IMR-90 (cell line): ENCODE data around the gene ARFGAP2. TPM values are rescaled to one million over a fixed set of nuclear protein-coding genes. Genes with fewer than 3 reads are reported as not detected.
A peak's percentile ranks its signal among the peaks of the same experiment; 100 is the strongest.

Source experiments
- ATAC-seq: fragments of 200-7000 bp; cut with Tn5 transposase; 2 replicates; pipeline ENCODE4 v1.9.1; 2020; ENCODE audit warnings: low read depth, mild to moderate bottlenecking, moderate library complexity
- BruUV-seq: library from RNA; stranded (reverse); fragments of 400-500 nt; replicated peaks from 2 replicates; lab custom pipeline; 2021; lab: Mats Ljungman, UMichigan
- CTCF ChIA-PET: fragments of 300-600 bp; formaldehyde crosslinking; extraction: SDS; loops from one replicate; lab custom pipeline; 2021; ENCODE audit warnings: antibody characterized with exemption; lab: Yijun Ruan, JAX
- POLR2A ChIA-PET: fragments of 300-600 bp; sonication (Branson Sonifier 250); formaldehyde crosslinking; loops from one replicate; lab custom pipeline; 2022; ENCODE audit warnings: antibody characterized with exemption; ENCODE audit not compliant: unreplicated experiment; lab: Charles Lee
- DNase-seq: peaks from one replicate; pipeline ENCODE4 v3.0.0; 2013
- H2AFZ ChIP-seq: replicated peaks from 2 replicates; pipeline ENCODE3; 2013; ENCODE audit warnings: low read length, mild to moderate bottlenecking; ENCODE audit not compliant: poor library complexity
- H2AK5ac ChIP-seq: 2 replicates; pipeline ENCODE4 v1.6.1; 2013; ENCODE audit warnings: low read depth, low read length, inconsistent platforms
- H2AK9ac ChIP-seq: replicated peaks from 2 replicates; pipeline ENCODE3; 2013; ENCODE audit warnings: mild to moderate bottlenecking, low read depth, low read length, moderate library complexity; ENCODE audit not compliant: poor library complexity
- H2BK120ac ChIP-seq: 2 replicates; pipeline ENCODE4 v1.6.1; 2013; ENCODE audit warnings: low read depth, low read length, inconsistent platforms
- H2BK15ac ChIP-seq: 3 replicates; pipeline ENCODE4 v1.6.1; 2013; ENCODE audit warnings: low read depth, low read length, inconsistent platforms
- H2BK20ac ChIP-seq: 2 replicates; pipeline ENCODE4 v1.6.1; 2013; ENCODE audit warnings: low read depth, mild to moderate bottlenecking, inconsistent platforms, low read length, moderate library complexity
- H2BK5ac ChIP-seq: 2 replicates; pipeline ENCODE4 v1.6.1; 2013; ENCODE audit warnings: mild to moderate bottlenecking, low read depth, low read length, inconsistent platforms; ENCODE audit not compliant: poor library complexity, severe bottlenecking
- H3K14ac ChIP-seq: replicated peaks from 2 replicates; pipeline ENCODE4 v1.6.1; 2013; ENCODE audit warnings: low read depth, low read length, inconsistent platforms
- H3K18ac ChIP-seq: 2 replicates; pipeline ENCODE4 v1.6.1; 2013; ENCODE audit warnings: low read depth, low read length, control low read depth
- H3K23ac ChIP-seq: 2 replicates; pipeline ENCODE4 v1.6.1; 2013; ENCODE audit warnings: low read depth, low read length, inconsistent platforms
- H3K27ac ChIP-seq: 2 replicates; pipeline ENCODE4 v1.5.1; 2013; ENCODE audit warnings: mild to moderate bottlenecking, control low read depth, low read length; ENCODE audit not compliant: insufficient read depth
- H3K27me3 ChIP-seq: 2 replicates; pipeline ENCODE4 v1.6.1; 2013; ENCODE audit warnings: low read length; ENCODE audit not compliant: control insufficient read depth, insufficient read depth
- H3K36me3 ChIP-seq: 2 replicates; pipeline ENCODE4 v1.6.1; 2013; ENCODE audit warnings: low read length, mixed read lengths; ENCODE audit not compliant: control insufficient read depth, insufficient read depth
- H3K4ac ChIP-seq: 2 replicates; pipeline ENCODE4 v1.6.1; 2013; ENCODE audit warnings: low read depth, low read length, inconsistent platforms
- H3K4me1 ChIP-seq: 2 replicates; pipeline ENCODE4 v1.6.1; 2013; ENCODE audit warnings: low read length, mixed read lengths; ENCODE audit not compliant: control insufficient read depth, insufficient read depth
- H3K4me2 ChIP-seq: 2 replicates; pipeline ENCODE4 v1.6.1; 2013; ENCODE audit warnings: low read depth, mild to moderate bottlenecking, control low read depth, low read length, moderate library complexity
- H3K4me3 ChIP-seq: 2 replicates; pipeline ENCODE4 v1.5.1; 2013; ENCODE audit warnings: low read depth, mild to moderate bottlenecking, control low read depth, low read length, moderate library complexity; ENCODE audit not compliant: insufficient read depth
- H3K56ac ChIP-seq: 2 replicates; pipeline ENCODE4 v1.6.1; 2013; ENCODE audit warnings: low read length, inconsistent platforms; ENCODE audit not compliant: insufficient read depth; ENCODE audit errors: extremely low read depth
- H3K79me1 ChIP-seq, 2 experiments: 2 replicates each; pipeline ENCODE4 v1.6.1; 2013; ENCODE audit warnings: low read length in 2 of 2, inconsistent platforms in 1 of 2, low read depth in 1 of 2
- H3K9ac ChIP-seq: 2 replicates; pipeline ENCODE4 v1.6.1; 2013; ENCODE audit warnings: low read depth, low read length, control low read depth
- H3K9me1 ChIP-seq: 2 replicates; pipeline ENCODE4 v1.6.1; 2013; ENCODE audit warnings: low read length, inconsistent platforms; ENCODE audit not compliant: insufficient read depth
- H3K9me3 ChIP-seq: 2 replicates; pipeline ENCODE4 v1.6.1; 2013; ENCODE audit warnings: low read length; ENCODE audit not compliant: control insufficient read depth, insufficient read depth
- H4K20me1 ChIP-seq: 2 replicates; pipeline ENCODE4 v1.6.1; 2013; ENCODE audit warnings: low read length, inconsistent platforms; ENCODE audit not compliant: insufficient read depth
- H4K5ac ChIP-seq: 2 replicates; pipeline ENCODE4 v1.6.1; 2013; ENCODE audit warnings: mild to moderate bottlenecking, low read depth, low read length, control low read depth
- H4K8ac ChIP-seq, 2 experiments: 2 replicates each; pipeline ENCODE4 v1.6.1; 2013; ENCODE audit warnings: low read depth in 2 of 2, low read length in 2 of 2, control low read depth in 1 of 2, inconsistent platforms in 1 of 2
- H4K91ac ChIP-seq: 2 replicates; pipeline ENCODE4 v1.6.1; 2013; ENCODE audit warnings: low read depth, low read length, inconsistent platforms; ENCODE audit not compliant: insufficient read depth
- BHLHE40 ChIP-seq: fragments of 150-350 bp; IDR thresholded peaks from 2 replicates; pipeline ENCODE4 v1.6.1; 2016; ENCODE audit warnings: mild to moderate bottlenecking, low read depth, low read length
- CEBPB ChIP-seq: IDR thresholded peaks from 2 replicates; pipeline ENCODE4 v1.6.1; 2012; ENCODE audit warnings: low read depth, low read length, improper control_type of control experiment
- MXI1 ChIP-seq: IDR thresholded peaks from 2 replicates; pipeline ENCODE4 v1.6.1; 2012; ENCODE audit warnings: low read depth, mild to moderate bottlenecking, low read length, moderate library complexity, borderline replicate concordance
- RFX5 ChIP-seq: IDR thresholded peaks from 2 replicates; pipeline ENCODE4 v1.8.0; 2012; ENCODE audit warnings: low read depth, mild to moderate bottlenecking, low read length, moderate library complexity
- WGBS, 2 experiments: methylation state at CpG; one replicate each; pipeline versions ENCODE4 v1.1.5 to v1.1.7; 2013; ENCODE audit warnings: missing lambda C conversion rate in 2 of 2; ENCODE audit not compliant: insufficient read length in 1 of 2; ENCODE audit errors: extremely low coverage in 2 of 2; 5-methylcytosine and 5-hydroxymethylcytosine counted together
- dilution Hi-C: fragments of 300-500 bp; cut with HindIII; formaldehyde crosslinking; loops from one replicate; pipeline ENCODE4 v1.14.3; 2018; ENCODE audit warnings: low sequenced_read_pairs; ENCODE audit not compliant: unreplicated experiment
- in situ Hi-C: fragments of 300-500 bp; cut with MboI; formaldehyde crosslinking; loops from 3 replicates; pipeline ENCODE4 v1.14.3; 2019; ENCODE audit warnings: low sequenced_read_pairs, inconsistent platforms, mixed read lengths
- intact Hi-C: fragments of 100-400 bp; cut with micrococcal nuclease; formaldehyde crosslinking; loops from 2 replicates; pipeline ENCODE4 v1.10.0; 2022
- polyA plus RNA-seq, 3 experiments: library from polyadenylated mRNA; depleted of rRNA; stranded (reverse); fragments of >200 nt; gene quantifications; 2 replicates each; pipeline ENCODE4 v1.2.3, GENCODE V29; 2012; ENCODE audit warnings: low replicate concordance in 1 of 3
- total RNA-seq: library from RNA; depleted of rRNA; stranded (reverse); fragments of >200 nt; gene quantifications from 2 replicates; pipeline ENCODE4 v1.2.3, GENCODE V29; 2012

ARFGAP2 gene
- total and polyA plus RNA-seq, 2 of the 4 experiments (the other 2 are of a cell fraction) = 54.7 to 87.8 TPM

GRCh38 chr11:47213950-47214565 is 37.4 kb upstream of the ARFGAP2 start:
- CTCF ChIA-PET = interaction anchor here (0.6 to 1.0 kb wide), 3 partner anchors 11 to 99 kb away, joined by 3 to 6 read pairs (median 3); no protein-coding TSS in a partner anchor
- peak overlapping the region; percentile 93 for H2AFZ ChIP-seq
- peak overlapping the region; percentile 79 to 97 for H4K8ac ChIP-seq
- no TSS peak for BruUV-seq
- 21% methylated on average over 7 of the region's 20 CpGs; no CpG with 5 or more reads in 1 of the 2 experiments for WGBS, 2 experiments
- peak overlapping the region; percentile 14; the same call in 1 of the 2 replicates for H3K4me2 ChIP-seq
- peak overlapping the region; percentile 62 for H4K5ac ChIP-seq
- peak overlapping the region; percentile 16; the same call in 1 of the 2 replicates for H2BK20ac ChIP-seq
- peak overlapping the region; percentile 8; the same call in 1 of the 2 replicates for H3K4me3 ChIP-seq
- peak overlapping the region; percentile 61 for H3K27ac ChIP-seq
- H3K18ac ChIP-seq = peak overlapping the region; percentile 16; the same call in 1 of the 2 replicates
- H4K91ac ChIP-seq = peak overlapping the region; percentile 65
- H2AK5ac ChIP-seq = 0 out of 2 replicates have a peak overlapping the region, but pooled peaks have one; percentile 67
- H3K36me3 ChIP-seq = peaks cover 3% of the 10 kb centered on the region; the same call in 1 of the 2 replicates
- H2BK120ac ChIP-seq = peak overlapping the region; percentile 77
- peaks cover 9% of the 10 kb centered on the region for H3K4me1 ChIP-seq
- H4K20me1 ChIP-seq = peaks cover 16% of the 10 kb centered on the region
- H3K27me3 ChIP-seq = no peaks in the 10 kb centered on the region
- ATAC-seq (peak; percentile 49), DNase-seq (peak; percentile 61)
- intact Hi-C loops (loop anchor here (2.0 kb wide), 1 partner anchor 35 kb away; the partner anchor contains the start of gene ACP2), dilution Hi-C loops (no loop called here), in situ Hi-C loops (no loop called here)
- H2BK15ac ChIP-seq = no peak overlapping the region; the same call in 2 of the 3 replicates
- POLR2A ChIA-PET = interaction anchor here (0.7 to 1.0 kb wide), 2 partner anchors 10 to 20 kb away, joined by 4 to 17 read pairs; no protein-coding TSS in a partner anchor
- H3K9me1 ChIP-seq = peaks cover 8% of the 10 kb centered on the region
- no peak overlapping the region for H2AK9ac ChIP-seq
- no peak overlapping the region; the same call in 1 of the 2 replicates for H3K14ac ChIP-seq
- peaks cover 17 to 32% of the 10 kb centered on the region in 2 experiments for H3K79me1 ChIP-seq
- H3K9me3 ChIP-seq = no peaks in the 10 kb centered on the region
- no peak overlapping the region; the same call in 1 of the 2 replicates for H3K23ac ChIP-seq
- no peak overlapping the region for H3K9ac ChIP-seq
- peak overlapping the region; percentile 72 for H3K4ac ChIP-seq
- H2BK5ac ChIP-seq = peak overlapping the region; percentile 22
- TF ChIP-seq CEBPB = 0 out of 2 replicates have a peak, but pooled peaks have one; percentile 6
- TF ChIP-seq RFX5 = peak; percentile 88
- TF ChIP-seq MXI1 = no peak
- TF ChIP-seq BHLHE40 = no peak
- H3K56ac ChIP-seq = no peak overlapping the region
